Stimulated activated CD8-positive, alpha-beta memory T cell treated with anti-CD3 and anti-CD28 coated beads, Interleukin-7, amount 100 ng/mL, for 4 hours (primary cell): ENCODE data around the gene PTPN7.
A peak's percentile ranks its signal among the peaks of the same experiment; 100 is the strongest.
"Not testable (repeated sequence)": the region's sequence is repeated elsewhere in the genome, so short reads cannot be mapped to it uniquely, and the experiment has no call there.

Experiments used
- DNase-seq, 2 donors: peaks; one replicate each; pipeline ENCODE4 v3.0.0-alpha.2; 2020; ENCODE audit warnings: low read depth in 2 of 2

Gene PTPN7

GRCh38 chr1:202152399-202152798, 8.0 kb downstream of the PTPN7 start:
- no peak for DNase-seq

GRCh38 chr1:202151045-202151444, 9.4 kb downstream of the PTPN7 start:
- DNase-seq: no peak

- no peak for DNase-seq
Measured at GRCh38 chr1:202150602-202151001, 9.8 kb downstream of the PTPN7 start.

- DNase-seq: no peak
Measured at GRCh38 chr1:202150187-202150586, 10.2 kb downstream of the PTPN7 start.

- no peak for DNase-seq
Measured at GRCh38 chr1:202149566-202149965, 10.8 kb downstream of the PTPN7 start.

- no peak for DNase-seq
Measured at GRCh38 chr1:202148391-202148790, 12.0 kb downstream of the PTPN7 start.

GRCh38 chr1:202146993-202147392, 13.4 kb downstream of the PTPN7 start:
- no peak for DNase-seq

- DNase-seq: no peak
Measured at GRCh38 chr1:202146279-202146678, 14.1 kb downstream of the PTPN7 start.

GRCh38 chr1:202145744-202146140, 14.7 kb downstream of the PTPN7 start:
- not testable (repeated sequence) for DNase-seq

- DNase-seq: no peak
Measured at GRCh38 chr1:202145068-202145743, 15.2 kb downstream of the PTPN7 start.

GRCh38 chr1:202144402-202145067, 15.9 kb downstream of the PTPN7 start, which contains the start of gene ARL8A:
Gene ARL8A (minus strand): TSS chr1:202144737. CDS start chr1:202144572, 165 bp downstream.
- peak in 1 of 2 donors; percentile 64 for DNase-seq

GRCh38 chr1:202143768-202144401, 16.5 kb downstream of the PTPN7 start:
- no peak for DNase-seq

GRCh38 chr1:202143011-202143767, 17.2 kb downstream of the PTPN7 start:
- no peak for DNase-seq

- DNase-seq: not testable (repeated sequence)
Measured at GRCh38 chr1:202141468-202141867, 18.9 kb downstream of the PTPN7 start.

- DNase-seq: no peak
Measured at GRCh38 chr1:202140833-202141232, 19.6 kb downstream of the PTPN7 start.

- peak in 1 of 2 donors; percentile 12 for DNase-seq
Measured at GRCh38 chr1:202135221-202135721, 25.1 kb downstream of the PTPN7 start.

- DNase-seq: no peak
Measured at GRCh38 chr1:202134645-202135172, 25.7 kb downstream of the PTPN7 start.

- no peak for DNase-seq
Measured at GRCh38 chr1:202133989-202134388, 26.4 kb downstream of the PTPN7 start.

- no peak for DNase-seq
Measured at GRCh38 chr1:202133496-202133895, 26.9 kb downstream of the PTPN7 start.

GRCh38 chr1:202133001-202133400, 27.4 kb downstream of the PTPN7 start:
- no peak for DNase-seq

GRCh38 chr1:202131956-202132821, 28.2 kb downstream of the PTPN7 start:
- no peak for DNase-seq
